ENCODE measurements around the gene RABGGTB. TPM values are rescaled to one million over a fixed set of nuclear protein-coding genes. Genes with fewer than 3 reads are reported as not detected.

Gene RABGGTB
- total and polyA plus RNA-seq, 2 experiments from 2014 or later = 77.1 to 162 TPM

- TF ChIP-seq ZNF462 (CRISPR knock-in tag; IDR thresholded peaks at IDR 0.05) (no peak), CREB1 (CRISPR knock-in tag; IDR thresholded peaks at IDR 0.05; ENCODE audit: low read depth) (no peak)
These were observed 18.0 kb upstream of the RABGGTB start (continued) for GRCh38 chr1:75768016-75768415.

- Histone ChIP-seq H3K36me3 (ENCODE audit: insufficient read depth) (no peaks in the 10 kb centered on the region), H2AFZ (no peak overlapping the region), H3K9me2 (ENCODE audit: insufficient read depth) (no peaks in the 10 kb centered on the region), H3K4me2 (no peak overlapping the region), H3K4me1 (ENCODE audit: insufficient read depth) (peaks cover 4% of the 10 kb centered on the region; the same call in 1 of the 2 replicates), H3K4me3 (no peak overlapping the region), H4K20me1 (replicated peaks; ENCODE audit: insufficient read depth) (no peaks in the 10 kb centered on the region), H3F3A (replicated peaks; ENCODE audit: low read depth) (no peaks in the 10 kb centered on the region), H3K27me3 (ENCODE audit: insufficient read depth) (no peaks in the 10 kb centered on the region), H3K27ac (ENCODE audit: low read depth) (no peak overlapping the region), H3K79me2 (replicated peaks; ENCODE audit: insufficient read depth) (no peaks in the 10 kb centered on the region)
- H3K4me1 Mint-ChIP-seq = peaks cover 18% of the 10 kb centered on the region
- no peaks in the 10 kb centered on the region for H3K36me3 Mint-ChIP-seq (ENCODE audit: low read depth)
- no peak for TF ChIP-seq ZNF331 (CRISPR knock-in tag; IDR thresholded peaks at IDR 0.05; ENCODE audit: low read depth)
- no peak for TF ChIP-seq REST (IDR thresholded peaks at IDR 0.05; ENCODE audit: unreplicated experiment)
- no peak for TF ChIP-seq POLR2AphosphoS5 (IDR thresholded peaks at IDR 0.05; ENCODE audit: low read depth)
- TF ChIP-seq JUNB (IDR thresholded peaks at IDR 0.05; ENCODE audit: unreplicated experiment) = no peak
- H3K27ac Mint-ChIP-seq = no peak overlapping the region
- H3K9me3 Mint-ChIP-seq = peaks cover 4% of the 10 kb centered on the region; the same call in 1 of the 3 replicates
- ATAC-seq (no peak), DNase-seq (ENCODE audit: low spot score) (no peak)
- H3K27me3 Mint-ChIP-seq (ENCODE audit: insufficient read depth, low read depth, poor library complexity) = no peaks in the 10 kb centered on the region
- H3K4me3 Mint-ChIP-seq = no peak overlapping the region
These were observed 15.3 kb upstream of the RABGGTB start for GRCh38 chr1:75770761-75771160.

Data from GM23338 (cell line).